DND-41 (cell line): ENCODE data around the gene LRP5.

Source experiments
- EZH2 ChIP-seq: IDR thresholded peaks from 3 replicates; pipeline ENCODE4 v1.6.1; 2012; ENCODE audit warnings: borderline replicate concordance, low read depth, mild to moderate bottlenecking, moderate library complexity, low read length, inconsistent platforms; ENCODE audit not compliant: severe bottlenecking
- TF ChIP-seq, protein P1 (sequence below): IDR thresholded peaks from 2 replicates; pipeline ENCODE4 v1.5.1; 2012; ENCODE audit warnings: borderline replicate concordance, low read length, moderate library complexity, mild to moderate bottlenecking; ENCODE audit not compliant: poor library complexity, severe bottlenecking; ENCODE audit errors: extremely low read depth

DNA sequence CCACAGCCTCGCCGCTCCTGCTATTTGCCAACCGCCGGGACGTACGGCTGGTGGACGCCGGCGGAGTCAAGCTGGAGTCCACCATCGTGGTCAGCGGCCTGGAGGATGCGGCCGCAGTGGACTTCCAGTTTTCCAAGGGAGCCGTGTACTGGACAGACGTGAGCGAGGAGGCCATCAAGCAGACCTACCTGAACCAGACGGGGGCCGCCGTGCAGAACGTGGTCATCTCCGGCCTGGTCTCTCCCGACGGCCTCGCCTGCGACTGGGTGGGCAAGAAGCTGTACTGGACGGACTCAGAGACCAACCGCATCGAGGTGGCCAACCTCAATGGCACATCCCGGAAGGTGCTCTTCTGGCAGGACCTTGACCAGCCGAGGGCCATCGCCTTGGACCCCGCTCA lies 35.5 kb downstream of the LRP5 start:
- no peak for TF ChIP-seq EZH2
- TF ChIP-seq, protein P1, sequence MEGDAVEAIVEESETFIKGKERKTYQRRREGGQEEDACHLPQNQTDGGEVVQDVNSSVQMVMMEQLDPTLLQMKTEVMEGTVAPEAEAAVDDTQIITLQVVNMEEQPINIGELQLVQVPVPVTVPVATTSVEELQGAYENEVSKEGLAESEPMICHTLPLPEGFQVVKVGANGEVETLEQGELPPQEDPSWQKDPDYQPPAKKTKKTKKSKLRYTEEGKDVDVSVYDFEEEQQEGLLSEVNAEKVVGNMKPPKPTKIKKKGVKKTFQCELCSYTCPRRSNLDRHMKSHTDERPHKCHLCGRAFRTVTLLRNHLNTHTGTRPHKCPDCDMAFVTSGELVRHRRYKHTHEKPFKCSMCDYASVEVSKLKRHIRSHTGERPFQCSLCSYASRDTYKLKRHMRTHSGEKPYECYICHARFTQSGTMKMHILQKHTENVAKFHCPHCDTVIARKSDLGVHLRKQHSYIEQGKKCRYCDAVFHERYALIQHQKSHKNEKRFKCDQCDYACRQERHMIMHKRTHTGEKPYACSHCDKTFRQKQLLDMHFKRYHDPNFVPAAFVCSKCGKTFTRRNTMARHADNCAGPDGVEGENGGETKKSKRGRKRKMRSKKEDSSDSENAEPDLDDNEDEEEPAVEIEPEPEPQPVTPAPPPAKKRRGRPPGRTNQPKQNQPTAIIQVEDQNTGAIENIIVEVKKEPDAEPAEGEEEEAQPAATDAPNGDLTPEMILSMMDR, result no peak
